Measurements from ENCODE around the gene SMCR8. TPM values are rescaled to one million over a fixed set of nuclear protein-coding genes. Genes with fewer than 3 reads are reported as not detected.
"Not testable (repeated sequence)": the region's sequence is repeated elsewhere in the genome, so short reads cannot be mapped to it uniquely, and the experiment has no call there.

Gene SMCR8
- total RNA-seq, 1 donor from 2014 or later: 17.7 TPM

GRCh38 chr17:18371455-18371854, 56.4 kb downstream of the SMCR8 start:
- Mint-ChIP-seq H3K27me3 (peaks cover 3% of the 10 kb centered on the region), H3K4me1 (ENCODE audit: low read depth) (no peaks in the 10 kb centered on the region), H3K27ac (no peak overlapping the region), H3K36me3 (ENCODE audit: insufficient read depth) (no peaks in the 10 kb centered on the region), H3K4me3 (ENCODE audit: low read depth) (no peak overlapping the region), H3K9me3 (ENCODE audit: low read depth) (peaks cover 3% of the 10 kb centered on the region)
- no peak for DNase-seq (ENCODE audit: low spot score, unreplicated experiment)
- TF ChIP-seq, protein P1, sequence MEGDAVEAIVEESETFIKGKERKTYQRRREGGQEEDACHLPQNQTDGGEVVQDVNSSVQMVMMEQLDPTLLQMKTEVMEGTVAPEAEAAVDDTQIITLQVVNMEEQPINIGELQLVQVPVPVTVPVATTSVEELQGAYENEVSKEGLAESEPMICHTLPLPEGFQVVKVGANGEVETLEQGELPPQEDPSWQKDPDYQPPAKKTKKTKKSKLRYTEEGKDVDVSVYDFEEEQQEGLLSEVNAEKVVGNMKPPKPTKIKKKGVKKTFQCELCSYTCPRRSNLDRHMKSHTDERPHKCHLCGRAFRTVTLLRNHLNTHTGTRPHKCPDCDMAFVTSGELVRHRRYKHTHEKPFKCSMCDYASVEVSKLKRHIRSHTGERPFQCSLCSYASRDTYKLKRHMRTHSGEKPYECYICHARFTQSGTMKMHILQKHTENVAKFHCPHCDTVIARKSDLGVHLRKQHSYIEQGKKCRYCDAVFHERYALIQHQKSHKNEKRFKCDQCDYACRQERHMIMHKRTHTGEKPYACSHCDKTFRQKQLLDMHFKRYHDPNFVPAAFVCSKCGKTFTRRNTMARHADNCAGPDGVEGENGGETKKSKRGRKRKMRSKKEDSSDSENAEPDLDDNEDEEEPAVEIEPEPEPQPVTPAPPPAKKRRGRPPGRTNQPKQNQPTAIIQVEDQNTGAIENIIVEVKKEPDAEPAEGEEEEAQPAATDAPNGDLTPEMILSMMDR (IDR thresholded peaks at IDR 0.05; ENCODE audit: unreplicated experiment): no peak

GRCh38 chr17:18373181-18373580, 58.1 kb downstream of the SMCR8 start:
- not testable (repeated sequence) for H3K9me3 Mint-ChIP-seq (ENCODE audit: low read depth); H3K27me3 Mint-ChIP-seq; DNase-seq (ENCODE audit: low spot score, unreplicated experiment); H3K4me1 Mint-ChIP-seq (ENCODE audit: low read depth); H3K36me3 Mint-ChIP-seq (ENCODE audit: insufficient read depth); H3K4me3 Mint-ChIP-seq (ENCODE audit: low read depth); H3K27ac Mint-ChIP-seq

DNA sequence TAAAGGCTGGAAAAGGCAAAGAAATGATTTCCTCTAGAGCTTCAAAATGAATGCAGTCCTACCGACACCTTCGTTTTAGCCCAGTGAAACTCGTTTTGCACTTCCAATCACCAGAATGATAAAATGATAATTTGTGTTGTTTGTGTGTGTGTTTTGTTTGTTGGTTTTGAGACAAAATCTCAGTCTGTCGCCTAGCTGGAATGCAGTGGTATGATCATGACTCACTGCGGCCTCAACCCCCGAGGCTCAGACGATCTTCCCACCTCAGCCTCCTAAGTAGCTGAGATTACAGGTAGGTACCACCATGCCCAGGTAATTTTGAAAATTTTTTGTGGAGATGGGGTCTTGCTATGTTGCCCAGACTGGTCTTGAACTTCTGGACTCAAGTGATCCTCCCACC, 59.1 kb downstream of the SMCR8 start:
- Mint-ChIP-seq H3K9me3 (ENCODE audit: low read depth) (peaks cover 3% of the 10 kb centered on the region), H3K36me3 (ENCODE audit: insufficient read depth) (no peaks in the 10 kb centered on the region), H3K4me3 (ENCODE audit: low read depth) (no peak overlapping the region), H3K27me3 (peaks cover 3% of the 10 kb centered on the region), H3K27ac (no peak overlapping the region), H3K4me1 (ENCODE audit: low read depth) (no peaks in the 10 kb centered on the region)
- no peak for DNase-seq (ENCODE audit: low spot score, unreplicated experiment)
- TF ChIP-seq, protein P1 (IDR thresholded peaks at IDR 0.05; ENCODE audit: unreplicated experiment): no peak

Small RNA genes lying within 50 kb of the gene (microRNA-seq; reads per million reads assigned to microRNA genes)
- gene MIR6778 (ENCODE audit: borderline number of aligned reads, unreplicated experiment): not detected

Other genes with a start within 250 kb of the SMCR8 start
- 42.9 and 49.3 TPM in 2 replicates for gene DRG2, start 227.3 kb upstream of the SMCR8 start, total RNA-seq
- 3.3 and 3.9 TPM in 2 replicates for gene MYO15A, start 206.5 kb upstream of the SMCR8 start, total RNA-seq
- gene ALKBH5, start 131.5 kb upstream of the SMCR8 start, total RNA-seq: 78.1 and 78.4 TPM in 2 replicates
- gene LLGL1, start 89.7 kb upstream of the SMCR8 start, total RNA-seq: 75.8 and 76.7 TPM in 2 replicates
- 256 and 260 TPM in 2 replicates for gene FLII, start 56.6 kb upstream of the SMCR8 start, total RNA-seq
- gene MIEF2, start 54.6 kb upstream of the SMCR8 start, total RNA-seq: 18.4 and 22.2 TPM in 2 replicates
- 60.4 and 63.2 TPM in 2 replicates for gene TOP3A, start 299 bp upstream of the SMCR8 start, total RNA-seq
- gene SHMT1, start 48.3 kb downstream of the SMCR8 start, total RNA-seq: 36.1 and 36.6 TPM in 2 replicates
- not detected in 2 replicates for gene EVPLL, start 62.5 kb downstream of the SMCR8 start, total RNA-seq
- not detected in 2 replicates for gene LGALS9C, start 161.5 kb downstream of the SMCR8 start, total RNA-seq